Measurements from ENCODE around the gene KIAA2012.

GRCh38 chr2:202122980-202123720 is 50.1 kb downstream of the KIAA2012 start:
- TF ChIP-seq, protein P1, sequence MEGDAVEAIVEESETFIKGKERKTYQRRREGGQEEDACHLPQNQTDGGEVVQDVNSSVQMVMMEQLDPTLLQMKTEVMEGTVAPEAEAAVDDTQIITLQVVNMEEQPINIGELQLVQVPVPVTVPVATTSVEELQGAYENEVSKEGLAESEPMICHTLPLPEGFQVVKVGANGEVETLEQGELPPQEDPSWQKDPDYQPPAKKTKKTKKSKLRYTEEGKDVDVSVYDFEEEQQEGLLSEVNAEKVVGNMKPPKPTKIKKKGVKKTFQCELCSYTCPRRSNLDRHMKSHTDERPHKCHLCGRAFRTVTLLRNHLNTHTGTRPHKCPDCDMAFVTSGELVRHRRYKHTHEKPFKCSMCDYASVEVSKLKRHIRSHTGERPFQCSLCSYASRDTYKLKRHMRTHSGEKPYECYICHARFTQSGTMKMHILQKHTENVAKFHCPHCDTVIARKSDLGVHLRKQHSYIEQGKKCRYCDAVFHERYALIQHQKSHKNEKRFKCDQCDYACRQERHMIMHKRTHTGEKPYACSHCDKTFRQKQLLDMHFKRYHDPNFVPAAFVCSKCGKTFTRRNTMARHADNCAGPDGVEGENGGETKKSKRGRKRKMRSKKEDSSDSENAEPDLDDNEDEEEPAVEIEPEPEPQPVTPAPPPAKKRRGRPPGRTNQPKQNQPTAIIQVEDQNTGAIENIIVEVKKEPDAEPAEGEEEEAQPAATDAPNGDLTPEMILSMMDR (IDR thresholded peaks at IDR 0.05; ENCODE audit: low read depth, low read length): no peak
- TF ChIP-seq MYC (IDR thresholded peaks at IDR 0.05; ENCODE audit: low read depth, low read length) (no peak), POLR2A (IDR thresholded peaks at IDR 0.05; ENCODE audit: extremely low read depth, insufficient read length) (no peak)

All from NB4 (cell line).